ENCODE results near the gene LDHAL6B. TPM values are rescaled to one million over a fixed set of nuclear protein-coding genes. Genes with fewer than 3 reads are reported as not detected.

Gene LDHAL6B
- polyA plus RNA-seq, 1 experiment: not detected

- Histone ChIP-seq H3K4me3 (ENCODE audit: low read depth, low read length) (no peak overlapping the region), H3K27ac (ENCODE audit: low read depth, low read length) (no peak overlapping the region), H3K27me3 (ENCODE audit: control insufficient read depth, insufficient read depth, low read length) (no peaks in the 10 kb centered on the region), H3K9me3 (ENCODE audit: control insufficient read depth, insufficient read depth, low read length) (no peaks in the 10 kb centered on the region; the same call in 1 of the 2 replicates)
- ChIA-PET POLR2A (no interaction called here), CTCF (no interaction called here)
- no peak for DNase-seq (ENCODE audit: low read depth, low spot score)
- TF ChIP-seq, protein P1, sequence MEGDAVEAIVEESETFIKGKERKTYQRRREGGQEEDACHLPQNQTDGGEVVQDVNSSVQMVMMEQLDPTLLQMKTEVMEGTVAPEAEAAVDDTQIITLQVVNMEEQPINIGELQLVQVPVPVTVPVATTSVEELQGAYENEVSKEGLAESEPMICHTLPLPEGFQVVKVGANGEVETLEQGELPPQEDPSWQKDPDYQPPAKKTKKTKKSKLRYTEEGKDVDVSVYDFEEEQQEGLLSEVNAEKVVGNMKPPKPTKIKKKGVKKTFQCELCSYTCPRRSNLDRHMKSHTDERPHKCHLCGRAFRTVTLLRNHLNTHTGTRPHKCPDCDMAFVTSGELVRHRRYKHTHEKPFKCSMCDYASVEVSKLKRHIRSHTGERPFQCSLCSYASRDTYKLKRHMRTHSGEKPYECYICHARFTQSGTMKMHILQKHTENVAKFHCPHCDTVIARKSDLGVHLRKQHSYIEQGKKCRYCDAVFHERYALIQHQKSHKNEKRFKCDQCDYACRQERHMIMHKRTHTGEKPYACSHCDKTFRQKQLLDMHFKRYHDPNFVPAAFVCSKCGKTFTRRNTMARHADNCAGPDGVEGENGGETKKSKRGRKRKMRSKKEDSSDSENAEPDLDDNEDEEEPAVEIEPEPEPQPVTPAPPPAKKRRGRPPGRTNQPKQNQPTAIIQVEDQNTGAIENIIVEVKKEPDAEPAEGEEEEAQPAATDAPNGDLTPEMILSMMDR (IDR thresholded peaks at IDR 0.05; ENCODE audit: low read depth, low read length): no peak
Observed at GRCh38 chr15:59203008-59203407, 3.6 kb upstream of the LDHAL6B start.

GRCh38 chr15:59203657-59204056 is 3.0 kb upstream of the LDHAL6B start:
- DNase-seq (ENCODE audit: low read depth, low spot score): no peak
- no peaks in the 10 kb centered on the region for H3K27me3 ChIP-seq (ENCODE audit: control insufficient read depth, insufficient read depth, low read length)
- no peaks in the 10 kb centered on the region; the same call in 1 of the 2 replicates for H3K9me3 ChIP-seq (ENCODE audit: control insufficient read depth, insufficient read depth, low read length)
- POLR2A ChIA-PET: no interaction called here
- H3K27ac ChIP-seq (ENCODE audit: low read depth, low read length): no peak overlapping the region
- H3K4me3 ChIP-seq (ENCODE audit: low read depth, low read length): no peak overlapping the region
- TF ChIP-seq, protein P1 (IDR thresholded peaks at IDR 0.05; ENCODE audit: low read depth, low read length): no peak
- CTCF ChIA-PET: no interaction called here

GRCh38 chr15:59205839-59206622 is 612 bp upstream of the LDHAL6B start:
- Histone ChIP-seq H3K27ac (ENCODE audit: low read depth, low read length) (no peak overlapping the region), H3K9me3 (ENCODE audit: control insufficient read depth, insufficient read depth, low read length) (no peaks in the 10 kb centered on the region; the same call in 1 of the 2 replicates), H3K4me3 (ENCODE audit: low read depth, low read length) (no peak overlapping the region), H3K27me3 (ENCODE audit: control insufficient read depth, insufficient read depth, low read length) (no peaks in the 10 kb centered on the region)
- ChIA-PET POLR2A (no interaction called here), CTCF (no interaction called here)
- TF ChIP-seq, protein P1 (IDR thresholded peaks at IDR 0.05; ENCODE audit: low read depth, low read length): no peak
- DNase-seq (ENCODE audit: low read depth, low spot score): no peak

GRCh38 chr15:59208613-59209249 is 2.1 kb downstream of the LDHAL6B start:
- CTCF ChIA-PET: interaction anchor here (0.5 kb wide), 1 partner anchor 194 kb away, joined by 5 read pairs; no protein-coding TSS in a partner anchor
- no peaks in the 10 kb centered on the region for H3K27me3 ChIP-seq (ENCODE audit: control insufficient read depth, insufficient read depth, low read length)
- no peak overlapping the region for H3K27ac ChIP-seq (ENCODE audit: low read depth, low read length)
- TF ChIP-seq, protein P1 (IDR thresholded peaks at IDR 0.05; ENCODE audit: low read depth, low read length): no peak
- no peak overlapping the region for H3K4me3 ChIP-seq (ENCODE audit: low read depth, low read length)
- no peak for DNase-seq (ENCODE audit: low read depth, low spot score)
- POLR2A ChIA-PET: no interaction called here
- H3K9me3 ChIP-seq (ENCODE audit: control insufficient read depth, insufficient read depth, low read length): no peaks in the 10 kb centered on the region; the same call in 1 of the 2 replicates

GRCh38 chr15:59210186-59210585 is 3.5 kb downstream of the LDHAL6B start:
- CTCF ChIA-PET: interaction anchor here (0.6 kb wide), 1 partner anchor 7 kb away, joined by 4 read pairs; no protein-coding TSS in a partner anchor
- TF ChIP-seq, protein P1 (IDR thresholded peaks at IDR 0.05; ENCODE audit: low read depth, low read length): no peak

More at GRCh38 chr15:59210186-59210585, 3.5 kb downstream of the LDHAL6B start:
- no peak overlapping the region for H3K4me3 ChIP-seq (ENCODE audit: low read depth, low read length)
- POLR2A ChIA-PET: no interaction called here
- H3K27ac ChIP-seq (ENCODE audit: low read depth, low read length): no peak overlapping the region
- H3K9me3 ChIP-seq (ENCODE audit: control insufficient read depth, insufficient read depth, low read length): no peaks in the 10 kb centered on the region; the same call in 1 of the 2 replicates
- no peak for DNase-seq (ENCODE audit: low read depth, low spot score)
- no peaks in the 10 kb centered on the region for H3K27me3 ChIP-seq (ENCODE audit: control insufficient read depth, insufficient read depth, low read length)

All from AG04450 (cell line).